ENCODE results near the gene CEBPA. TPM values are rescaled to one million over a fixed set of nuclear protein-coding genes. Genes with fewer than 3 reads are reported as not detected.

CEBPA gene
- total RNA-seq, 4 donors from 2014 or later: 5.1 to 15.9 (median 8.9) TPM

- peaks cover 13 to 59% (median 46%) of the 10 kb centered on the region in 4 donors for H3K4me1 ChIP-seq
- no peak for DNase-seq (ENCODE audit: extremely low spot score)
- intact Hi-C loops (cut with DNase I): loop anchor here (2.0 to 10.0 kb wide), 4 partner anchors 66 to 126 kb away; no protein-coding TSS in a partner anchor
Observed at GRCh38 chr19:33302974-33303790, 848 bp upstream of the CEBPA start.

GRCh38 chr19:33301900-33302174, 497 bp downstream of the CEBPA start:
- Histone ChIP-seq H3K4me1 (peaks cover 13 to 59% (median 46%) of the 10 kb centered on the region in 4 donors), H3K4me3 (peak overlapping the region; percentile 74 to 89 (median 80)), H3K27ac (replicated peaks in 1 of 4) (peak overlapping the region; percentile 81 to 89 (median 86)), H3K9me3 (no peaks in the 10 kb centered on the region), H3K36me3 (no peaks in the 10 kb centered on the region), H3K27me3 (peaks cover 0 to 31% (median 0%) of the 10 kb centered on the region in 4 donors)
- WGBS: no CpG with 5 or more reads among the region's 41 CpGs
- no peak for TF ChIP-seq EP300 (IDR thresholded peaks at IDR 0.05)
- no peak for TF ChIP-seq POLR2AphosphoS5 (IDR thresholded peaks at IDR 0.05)
- no peak for TF ChIP-seq POLR2A (IDR thresholded peaks at IDR 0.05; ENCODE audit: low read depth)
- no peak for TF ChIP-seq CTCF (IDR thresholded peaks at IDR 0.05)
- DNase-seq (ENCODE audit: extremely low spot score): no peak
- intact Hi-C loops (cut with DNase I): loop anchor here (2.0 to 10.0 kb wide), 4 partner anchors 65 to 125 kb away; no protein-coding TSS in a partner anchor

More at GRCh38 chr19:33302974-33303790, 848 bp upstream of the CEBPA start:
- TF ChIP-seq POLR2AphosphoS5 (IDR thresholded peaks at IDR 0.05): no peak
- TF ChIP-seq CTCF (IDR thresholded peaks at IDR 0.05): no peak
- TF ChIP-seq POLR2A (IDR thresholded peaks at IDR 0.05; ENCODE audit: low read depth): no peak
- no peak for TF ChIP-seq EP300 (IDR thresholded peaks at IDR 0.05)
- Histone ChIP-seq H3K4me3 (peak overlapping the region; percentile 74 to 89 (median 80)), H3K9me3 (no peaks in the 10 kb centered on the region), H3K27me3 (peaks cover 0 to 30% (median 0%) of the 10 kb centered on the region in 4 donors), H3K36me3 (no peaks in the 10 kb centered on the region), H3K27ac (replicated peaks in 1 of 4) (peak overlapping the region; percentile 81 to 94 (median 88))
- 0% methylated on average over 32 of the region's 92 CpGs for WGBS

- 6% methylated on average over 7 of the region's 91 CpGs for WGBS
- Histone ChIP-seq H3K27ac (replicated peaks in 1 of 4) (peak overlapping the region in 2 of 4 donors; percentile 81 to 89), H3K36me3 (no peaks in the 10 kb centered on the region), H3K4me3 (peak overlapping the region; percentile 74 to 89 (median 80)), H3K9me3 (no peaks in the 10 kb centered on the region), H3K4me1 (peaks cover 13 to 59% (median 46%) of the 10 kb centered on the region in 4 donors), H3K27me3 (peaks cover 0 to 31% (median 0%) of the 10 kb centered on the region in 4 donors)
- TF ChIP-seq EP300 (IDR thresholded peaks at IDR 0.05) (no peak), POLR2A (IDR thresholded peaks at IDR 0.05; ENCODE audit: low read depth) (no peak), CTCF (IDR thresholded peaks at IDR 0.05) (no peak), POLR2AphosphoS5 (IDR thresholded peaks at IDR 0.05) (no peak)
- intact Hi-C loops (cut with DNase I): loop anchor here (5.0 to 10.0 kb wide), 3 partner anchors 64 to 124 kb away; no protein-coding TSS in a partner anchor
- DNase-seq (ENCODE audit: extremely low spot score): no peak
Observed at GRCh38 chr19:33301144-33301899, 1.0 kb downstream of the CEBPA start.

- no peaks in the 10 kb centered on the region for H3K9me3 ChIP-seq
- no peaks in the 10 kb centered on the region for H3K36me3 ChIP-seq
- TF ChIP-seq CTCF (IDR thresholded peaks at IDR 0.05): no peak
- TF ChIP-seq EP300 (IDR thresholded peaks at IDR 0.05): no peak
- TF ChIP-seq POLR2AphosphoS5 (IDR thresholded peaks at IDR 0.05): no peak
- no peak for TF ChIP-seq POLR2A (IDR thresholded peaks at IDR 0.05; ENCODE audit: low read depth)
- H3K4me1 ChIP-seq: peaks cover 13 to 59% (median 46%) of the 10 kb centered on the region in 4 donors
- 25% methylated on average over 4 of the region's 7 CpGs for WGBS
- H3K27ac ChIP-seq (replicated peaks in 1 of 4): no peak overlapping the region
- H3K4me3 ChIP-seq: peak overlapping the region; percentile 74 to 89 (median 80)
- intact Hi-C loops (cut with DNase I): loop anchor here (5.0 to 10.0 kb wide), 3 partner anchors 64 to 124 kb away; no protein-coding TSS in a partner anchor
- H3K27me3 ChIP-seq: peaks cover 0 to 31% (median 0%) of the 10 kb centered on the region in 4 donors
- no peak for DNase-seq (ENCODE audit: extremely low spot score)
Observed at GRCh38 chr19:33300894-33301143, 1.5 kb downstream of the CEBPA start.

Measured in esophagus muscularis mucosa (tissue), 4 donors.